Testis (tissue), 5 donors: ENCODE measurements around the gene GATA1. TPM values are rescaled to one million over a fixed set of nuclear protein-coding genes. Genes with fewer than 3 reads are reported as not detected.
A peak's percentile ranks its signal among the peaks of the same experiment; 100 is the strongest.

Experiments used
- DNase-seq: peaks from one replicate; pipeline ENCODE4 v3.0.0-alpha.2; 2019
- H3K27ac ChIP-seq, 2 donors: fragments of 200-600 bp; sonication (generic); one replicate each; pipeline ENCODE4 v1.5.1; 2019
- H3K27me3 ChIP-seq: fragments of 200-600 bp; sonication (generic); one replicate; pipeline ENCODE4 v1.5.1; 2019
- H3K36me3 ChIP-seq: fragments of 200-600 bp; sonication (generic); one replicate; pipeline ENCODE4 v1.5.1; 2017; ENCODE audit warnings: low read depth; ENCODE audit errors: missing control alignments
- H3K4me1 ChIP-seq: fragments of 200-600 bp; sonication (generic); one replicate; pipeline ENCODE4 v1.5.1; 2019
- H3K4me3 ChIP-seq, 2 donors: fragments of 200-600 bp; sonication (generic); one replicate each; pipeline ENCODE4 v1.5.1; 2017 to 2019
- H3K9me3 ChIP-seq: fragments of 200-600 bp; sonication (generic); one replicate; pipeline ENCODE4 v1.5.1; 2017
- CTCF ChIP-seq, 3 experiments: fragments of 450-650 bp in 2 of 3; fragments of 200-600 bp in 1 of 3; sonication (generic) in 1 of 3; IDR thresholded peaks; one replicate each; pipeline ENCODE4 v1.5.1; 2016 to 2019; ENCODE audit warnings: antibody characterized with exemption in 3 of 3, mild to moderate bottlenecking in 2 of 3, moderate library complexity in 1 of 3
- POLR2A ChIP-seq: fragments of 450-650 bp; IDR thresholded peaks from one replicate; pipeline ENCODE4 v1.6.1; 2017; ENCODE audit warnings: antibody characterized with exemption, mild to moderate bottlenecking, moderate library complexity
- WGBS, 2 donors: methylation state at CpG; one replicate each; pipeline ENCODE4 v1.1.5; 2018; 5-methylcytosine and 5-hydroxymethylcytosine counted together
- intact Hi-C: fragments of 100-400 bp; cut with DNase I; formaldehyde crosslinking; loops from one replicate; pipeline ENCODE4 v1.15.1; 2023; ENCODE audit warnings: low total_unique reads
- long read RNA-seq, 2 donors: transcript quantifications; one replicate each; lab custom pipeline, GENCODE V29; 2026
- polyA plus RNA-seq: library from polyadenylated mRNA; stranded (reverse); fragments of 350-450 nt; fragmentation: Illumina TruSeq; extraction: RNeasy Lipid Tissue Mini Kit (QIAGEN cat#74804); gene quantifications from one replicate; pipeline ENCODE4 v1.2.3, GENCODE V29; 2014; ENCODE audit warnings: low read depth, low replicate concordance; ENCODE audit not compliant: insufficient read depth
- total RNA-seq, 2 donors: library from RNA; depleted of rRNA; stranded (reverse); fragments of >200 nt; gene quantifications; one replicate each; pipeline ENCODE4 v1.2.3, GENCODE V29; 2016

GATA1 gene
- total RNA-seq (under 1 TPM in 1 of 2 donors, not detected in 1; 0.24 TPM), polyA plus RNA-seq (1.3 TPM)
- long read RNA-seq, donor 1, result 0 reads
- long read RNA-seq, donor 2, result 0 reads

DNA sequence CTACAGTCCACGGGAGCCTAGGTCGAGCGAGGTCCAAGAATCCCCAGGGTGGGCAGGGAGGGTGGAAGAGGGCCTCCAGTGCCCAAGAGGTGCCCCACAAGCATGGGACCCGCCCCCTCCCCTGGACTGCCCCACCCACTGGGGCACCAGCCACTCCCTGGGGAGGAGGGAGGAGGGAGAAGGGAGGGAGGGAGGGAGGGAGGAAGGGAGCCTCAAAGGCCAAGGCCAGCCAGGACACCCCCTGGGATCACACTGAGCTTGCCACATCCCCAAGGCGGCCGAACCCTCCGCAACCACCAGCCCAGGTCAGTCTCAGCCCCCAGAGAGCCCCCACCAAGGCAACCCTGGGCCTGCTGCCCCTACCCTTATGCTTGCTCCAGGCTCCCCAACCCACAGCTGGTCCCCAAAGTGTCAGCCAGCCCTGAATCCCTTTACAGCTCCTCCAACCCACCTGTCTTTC, at the start of gene GATA1:
Gene GATA1, plus strand, starts transcription at position 250 of the 460 bp plus-strand sequence. CDS start 4,520 bp downstream, outside the sequence.
- Histone ChIP-seq H3K9me3 (no peaks in the 10 kb centered on the region), H3K36me3 (no peaks in the 10 kb centered on the region), H3K27ac (no peak within 1 kb of the TSS), H3K4me1 (no peaks in the 10 kb centered on the region), H3K27me3 (no peaks in the 10 kb centered on the region), H3K4me3 (no peak within 1 kb of the TSS)
- TF ChIP-seq CTCF (IDR thresholded peaks at IDR 0.05) (no peak), POLR2A (no peak)
- intact Hi-C loops, result no loop called here
- DNase-seq, result no peak
- 94% methylated on average over 3 of the region's 7 CpGs; no CpG with 5 or more reads in 1 of the 2 donors for WGBS, 2 donors

- no peaks in the 10 kb centered on the region for H3K27me3 ChIP-seq
- no peak for DNase-seq
- H3K4me3 ChIP-seq, result peak overlapping the region; percentile 57 to 73
- intact Hi-C loops, result no loop called here
- WGBS, 2 donors, result 3 to 4% methylated on average over 5 to 10 of the region's 10 CpGs
- no peak for TF ChIP-seq CTCF (IDR thresholded peaks at IDR 0.05)
- H3K36me3 ChIP-seq, result no peaks in the 10 kb centered on the region
- no peaks in the 10 kb centered on the region for H3K9me3 ChIP-seq
- H3K27ac ChIP-seq, result peak overlapping the region in 1 of 2 donors; percentile 86
- H3K4me1 ChIP-seq, result no peaks in the 10 kb centered on the region
Measured at GRCh38 chrX:48736878-48737212, 49.5 kb upstream of the GATA1 start.

DNA sequence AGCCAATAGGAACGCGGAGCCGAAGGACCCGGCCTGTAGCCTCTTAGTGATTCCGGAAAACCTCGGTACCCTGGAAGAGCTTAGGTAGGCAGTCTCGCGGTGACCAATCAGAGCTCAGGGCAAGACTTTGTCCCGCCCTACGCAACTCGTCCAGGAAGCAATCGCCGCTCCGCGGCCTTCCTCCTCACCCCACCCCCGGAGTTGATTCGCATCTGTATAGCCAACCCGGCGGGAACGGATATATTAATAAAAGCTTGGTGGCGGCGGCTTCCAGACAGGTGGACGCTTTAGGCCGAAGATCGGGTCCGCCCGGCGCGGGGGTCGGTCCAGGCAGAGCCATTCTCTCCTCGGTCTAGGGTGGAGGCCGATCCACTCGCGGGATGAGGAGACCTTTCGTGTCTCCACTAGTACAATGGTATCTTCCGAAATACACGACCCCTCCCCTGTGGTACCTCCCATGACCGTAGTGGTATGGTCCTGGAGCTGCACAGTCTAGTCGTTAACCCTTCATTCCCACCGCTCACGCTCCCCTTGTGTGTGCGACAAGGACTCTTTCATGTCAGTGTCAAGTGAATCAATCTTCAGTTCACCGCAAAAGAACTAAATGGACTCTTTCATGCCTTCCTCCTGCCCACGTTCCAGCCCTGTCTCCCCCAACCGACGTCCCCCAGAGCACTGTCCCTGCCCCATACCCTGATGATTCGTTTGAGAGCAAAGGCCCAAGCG, 49.0 kb upstream of the GATA1 start:
- WGBS, 2 donors, result 0% methylated on average over 9 to 41 of the region's 48 CpGs
- H3K27me3 ChIP-seq, result no peaks in the 10 kb centered on the region
- intact Hi-C loops, result no loop called here
- TF ChIP-seq CTCF (IDR thresholded peaks at IDR 0.05) (no peak), POLR2A (no peak)
- H3K27ac ChIP-seq, result peak overlapping the region; percentile 83 to 86
- peak overlapping the region; percentile 57 to 73 for H3K4me3 ChIP-seq
- H3K4me1 ChIP-seq, result no peaks in the 10 kb centered on the region
- DNase-seq, result peak; percentile 94
- H3K9me3 ChIP-seq, result no peaks in the 10 kb centered on the region
- no peaks in the 10 kb centered on the region for H3K36me3 ChIP-seq

DNA sequence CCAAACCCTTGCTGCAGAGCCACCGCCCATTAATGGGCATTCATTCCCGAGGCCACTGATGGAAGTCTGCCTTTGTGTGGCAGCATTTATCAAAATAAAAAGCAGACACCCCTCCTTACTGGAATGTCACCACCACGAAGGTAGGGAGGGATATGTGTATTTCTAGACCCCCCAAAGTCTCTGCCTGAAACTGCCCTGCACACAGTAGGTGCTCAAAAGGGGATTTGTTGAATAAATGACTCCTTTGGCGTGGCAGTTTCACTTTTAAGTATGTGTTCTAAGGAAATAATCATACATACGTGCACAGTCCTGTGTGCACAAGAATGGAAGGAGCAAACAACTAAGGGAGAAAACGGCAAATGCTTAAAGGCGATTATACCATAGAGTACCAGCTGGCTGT, 48.5 kb upstream of the GATA1 start:
- TF ChIP-seq CTCF (IDR thresholded peaks at IDR 0.05) (no peak), POLR2A (no peak)
- peak overlapping the region; percentile 83 to 86 for H3K27ac ChIP-seq
- no peaks in the 10 kb centered on the region for H3K4me1 ChIP-seq
- 24 to 28% methylated on average over 6 to 7 of the region's 7 CpGs for WGBS, 2 donors
- intact Hi-C loops, result no loop called here
- H3K9me3 ChIP-seq, result no peaks in the 10 kb centered on the region
- no peaks in the 10 kb centered on the region for H3K36me3 ChIP-seq
- no peaks in the 10 kb centered on the region for H3K27me3 ChIP-seq
- peak overlapping the region; percentile 57 to 73 for H3K4me3 ChIP-seq
- no peak for DNase-seq

DNA sequence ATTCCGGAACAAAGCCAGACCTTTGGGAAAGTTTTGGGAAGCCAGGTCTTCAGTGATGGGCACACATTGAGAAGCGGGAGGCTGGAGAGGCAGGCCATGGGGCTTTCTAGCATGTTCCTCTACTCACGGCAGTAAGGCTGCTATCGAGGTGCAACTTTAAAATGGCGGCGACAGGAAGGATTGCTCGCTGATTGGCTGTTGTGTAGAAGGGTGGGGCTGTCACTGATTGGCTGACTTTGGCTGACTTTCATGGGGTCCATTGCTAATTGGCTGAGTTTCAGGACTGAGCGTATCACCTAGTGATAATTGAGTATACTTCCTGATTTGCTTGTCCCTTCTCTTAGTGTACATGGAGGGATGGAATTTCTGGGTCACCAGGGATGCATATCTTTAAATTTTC, 44.6 kb upstream of the GATA1 start:
- WGBS, 2 donors, result 81 to 96% methylated on average over 5 to 8 of the region's 8 CpGs
- no peaks in the 10 kb centered on the region for H3K9me3 ChIP-seq
- H3K36me3 ChIP-seq, result no peaks in the 10 kb centered on the region
- no peak for TF ChIP-seq POLR2A
- no peak for TF ChIP-seq CTCF (IDR thresholded peaks at IDR 0.05)
- no peaks in the 10 kb centered on the region for H3K27me3 ChIP-seq
- H3K27ac ChIP-seq, result no peak overlapping the region
- intact Hi-C loops, result no loop called here
- DNase-seq, result peak; percentile 69
- H3K4me1 ChIP-seq, result no peaks in the 10 kb centered on the region
- no peak overlapping the region for H3K4me3 ChIP-seq
